Effector memory CD8-positive, alpha-beta T cell (primary cell): ENCODE results near the gene AFF2.

Experiments
- ATAC-seq: fragments of 150-1000 bp; cut with Tn5 transposase; replicated peaks from 2 replicates; pipeline ENCODE4 v1.10.0; 2021; ENCODE audit warnings: mild to moderate bottlenecking, moderate library complexity
- DNase-seq, 3 experiments: peaks; one replicate each; pipeline ENCODE4 v3.0.0; 2021
- H3K27ac Mint-ChIP-seq, 2 donors: one replicate each; pipeline ENCODE4 v1.8.0; 2022; ENCODE audit warnings: mild to moderate bottlenecking in 2 of 2, mixed read lengths in 2 of 2, moderate library complexity in 2 of 2
- H3K27me3 Mint-ChIP-seq, 2 donors: one replicate each; pipeline ENCODE4 v1.8.0; 2022; ENCODE audit warnings: mixed read lengths in 2 of 2
- H3K36me3 Mint-ChIP-seq: one replicate; pipeline ENCODE4 v1.8.0; 2022; ENCODE audit warnings: mild to moderate bottlenecking, moderate library complexity, mixed read lengths; ENCODE audit not compliant: insufficient read depth
- H3K4me1 Mint-ChIP-seq, 2 donors: one replicate each; pipeline ENCODE4 v1.8.0; 2022; ENCODE audit warnings: low read depth in 2 of 2, mixed read lengths in 2 of 2
- H3K4me3 Mint-ChIP-seq, 2 donors: one replicate each; pipeline ENCODE4 v1.8.0; 2022; ENCODE audit warnings: mild to moderate bottlenecking in 2 of 2, mixed read lengths in 2 of 2, moderate library complexity in 2 of 2
- H3K9me3 Mint-ChIP-seq, 2 donors: one replicate each; pipeline ENCODE4 v1.8.0; 2022; ENCODE audit warnings: mixed read lengths in 2 of 2

Gene AFF2

DNA sequence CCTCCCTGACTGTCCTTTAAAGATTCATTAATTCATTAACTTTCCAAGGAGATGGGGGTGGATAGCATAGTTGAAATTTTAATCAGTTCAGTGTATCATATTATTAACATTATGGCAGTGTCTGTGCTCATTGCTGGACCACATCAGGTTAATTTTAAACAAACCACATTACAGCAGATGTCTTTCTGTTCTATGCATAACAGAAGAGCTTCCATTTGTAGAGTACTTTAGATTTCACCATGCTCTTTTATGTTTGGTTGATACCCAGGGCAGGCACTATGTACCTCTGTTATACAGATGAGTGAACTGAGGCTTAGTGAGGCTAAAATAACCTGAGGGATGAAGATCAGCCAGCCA lies 41.1 kb downstream of the AFF2 start:
- H3K4me3 Mint-ChIP-seq, result no peak overlapping the region
- H3K4me1 Mint-ChIP-seq, result no peaks in the 10 kb centered on the region
- no peaks in the 10 kb centered on the region for H3K9me3 Mint-ChIP-seq
- H3K27ac Mint-ChIP-seq, result no peak overlapping the region
- DNase-seq (no peak), ATAC-seq (no peak)
- no peaks in the 10 kb centered on the region for H3K36me3 Mint-ChIP-seq
- no peaks in the 10 kb centered on the region for H3K27me3 Mint-ChIP-seq

DNA sequence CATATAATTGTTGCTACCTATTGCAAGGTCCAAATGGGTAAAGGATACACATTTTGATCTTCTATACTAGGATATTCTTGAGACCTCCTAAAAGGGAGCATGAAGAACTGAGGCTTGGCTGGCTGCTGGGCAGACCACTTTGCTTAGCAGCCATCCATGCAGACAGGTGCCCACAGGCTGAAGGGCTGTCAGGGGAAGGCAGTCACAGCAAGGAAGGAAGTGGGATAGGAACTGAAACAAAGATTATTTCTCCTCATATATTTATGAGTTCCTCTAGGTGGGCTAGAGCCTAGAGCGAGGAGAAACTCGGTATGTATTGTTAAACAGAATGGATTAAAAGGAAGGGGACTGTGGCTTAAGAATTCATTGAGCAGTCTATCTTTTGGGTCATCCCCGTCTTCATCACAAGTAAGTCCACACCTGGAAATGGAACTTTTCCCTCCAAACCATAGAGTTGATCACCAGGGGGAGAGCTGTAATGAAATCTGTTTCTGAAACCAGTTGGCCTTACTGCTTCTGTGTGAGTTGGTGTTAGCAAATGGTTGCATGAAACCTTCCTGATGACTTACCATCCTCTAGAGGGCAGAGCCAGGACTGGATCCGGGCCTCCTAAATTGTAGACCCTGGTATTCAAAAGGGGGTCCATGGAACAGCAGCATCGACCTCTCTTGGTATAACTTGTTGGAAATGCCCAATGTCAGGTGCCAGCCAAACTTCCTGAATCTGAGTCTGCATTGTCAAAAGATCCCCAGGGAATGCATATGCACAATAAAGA lies 42.3 kb downstream of the AFF2 start:
- no peaks in the 10 kb centered on the region for H3K4me1 Mint-ChIP-seq
- DNase-seq (no peak), ATAC-seq (no peak)
- no peaks in the 10 kb centered on the region for H3K9me3 Mint-ChIP-seq
- no peak overlapping the region for H3K27ac Mint-ChIP-seq
- no peaks in the 10 kb centered on the region for H3K36me3 Mint-ChIP-seq
- no peaks in the 10 kb centered on the region for H3K27me3 Mint-ChIP-seq
- no peak overlapping the region for H3K4me3 Mint-ChIP-seq

DNA sequence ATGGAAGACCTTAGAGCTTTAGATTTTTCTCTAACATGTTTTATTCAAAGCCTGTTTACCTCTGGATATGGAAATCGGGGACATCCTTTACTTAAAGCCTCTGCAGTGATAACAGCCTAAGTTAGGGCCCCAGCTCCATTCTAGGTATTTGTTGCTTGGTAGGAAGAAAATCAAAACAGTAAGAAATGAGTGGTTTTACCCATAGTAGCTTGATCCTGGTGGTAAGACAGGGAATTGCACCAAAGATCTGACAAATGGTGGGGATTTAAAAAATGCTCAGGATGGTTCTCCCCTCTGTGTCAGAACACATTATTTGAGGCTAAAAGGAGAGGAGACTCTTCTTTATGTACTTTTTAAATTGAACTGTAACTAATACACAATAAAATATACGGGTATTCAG lies 52.4 kb downstream of the AFF2 start:
- no peak overlapping the region for H3K27ac Mint-ChIP-seq
- ATAC-seq (no peak), DNase-seq (no peak)
- H3K36me3 Mint-ChIP-seq, result no peaks in the 10 kb centered on the region
- H3K4me3 Mint-ChIP-seq, result no peak overlapping the region
- no peaks in the 10 kb centered on the region for H3K27me3 Mint-ChIP-seq
- H3K9me3 Mint-ChIP-seq, result no peaks in the 10 kb centered on the region
- H3K4me1 Mint-ChIP-seq, result no peaks in the 10 kb centered on the region

DNA sequence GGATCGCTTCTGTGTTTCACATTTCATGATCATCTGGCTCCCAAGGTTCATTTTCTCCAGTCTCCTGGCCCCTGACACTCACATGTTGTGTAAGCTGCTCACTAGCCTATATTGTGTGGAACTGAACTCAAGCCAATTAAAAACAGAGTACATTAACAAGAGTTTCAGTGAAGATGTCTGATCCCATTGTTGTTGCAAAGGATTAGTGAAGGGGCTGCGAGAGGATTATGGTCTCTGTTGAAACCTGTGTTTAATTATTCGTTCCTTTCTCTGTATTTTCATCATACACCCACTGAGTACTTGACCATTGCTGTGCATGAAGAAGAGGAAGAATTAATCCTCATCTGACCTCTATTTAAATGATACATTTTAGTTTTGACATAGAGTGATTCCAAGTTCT lies 54.7 kb downstream of the AFF2 start:
- ATAC-seq, result no peak
- no peak for DNase-seq
- no peak overlapping the region for H3K27ac Mint-ChIP-seq
- H3K36me3 Mint-ChIP-seq, result no peaks in the 10 kb centered on the region
- no peaks in the 10 kb centered on the region for H3K9me3 Mint-ChIP-seq
- no peaks in the 10 kb centered on the region for H3K27me3 Mint-ChIP-seq
- H3K4me3 Mint-ChIP-seq, result no peak overlapping the region
- H3K4me1 Mint-ChIP-seq, result no peaks in the 10 kb centered on the region

DNA sequence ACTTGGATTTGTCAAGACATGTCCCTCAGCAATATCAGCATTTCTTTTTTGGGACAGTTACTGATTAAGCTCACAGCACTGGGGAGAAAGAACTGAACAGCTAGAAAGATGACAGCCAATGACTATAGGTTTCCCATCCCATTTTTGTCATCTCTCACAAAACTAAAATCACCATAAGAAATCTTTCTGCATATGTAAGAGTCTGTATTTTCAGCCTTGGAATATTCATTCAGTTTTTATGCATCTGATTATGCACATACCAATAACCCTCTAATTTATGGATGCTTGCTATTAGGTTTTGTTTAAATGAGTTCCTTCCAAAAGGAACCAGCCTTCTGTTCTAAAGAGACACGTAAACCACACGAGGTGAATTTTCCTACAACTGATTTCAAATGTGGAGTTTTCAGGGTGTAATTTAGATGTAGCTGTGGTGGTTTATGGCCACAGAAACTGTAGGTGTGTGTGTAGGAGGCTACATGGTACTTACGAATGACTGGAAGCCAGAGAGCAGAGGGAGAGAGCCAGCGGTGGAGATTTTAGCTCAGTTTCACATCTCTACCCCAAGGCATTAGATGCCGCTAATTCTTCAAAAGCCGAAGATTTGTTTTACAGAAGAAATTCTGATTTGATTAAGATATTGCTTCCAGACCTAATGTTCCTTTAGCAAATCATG lies 55.3 kb downstream of the AFF2 start:
- no peaks in the 10 kb centered on the region for H3K9me3 Mint-ChIP-seq
- H3K4me3 Mint-ChIP-seq, result no peak overlapping the region
- H3K4me1 Mint-ChIP-seq, result no peaks in the 10 kb centered on the region
- no peak overlapping the region for H3K27ac Mint-ChIP-seq
- no peak for DNase-seq
- no peaks in the 10 kb centered on the region for H3K27me3 Mint-ChIP-seq
- ATAC-seq, result no peak
- H3K36me3 Mint-ChIP-seq, result no peaks in the 10 kb centered on the region

DNA sequence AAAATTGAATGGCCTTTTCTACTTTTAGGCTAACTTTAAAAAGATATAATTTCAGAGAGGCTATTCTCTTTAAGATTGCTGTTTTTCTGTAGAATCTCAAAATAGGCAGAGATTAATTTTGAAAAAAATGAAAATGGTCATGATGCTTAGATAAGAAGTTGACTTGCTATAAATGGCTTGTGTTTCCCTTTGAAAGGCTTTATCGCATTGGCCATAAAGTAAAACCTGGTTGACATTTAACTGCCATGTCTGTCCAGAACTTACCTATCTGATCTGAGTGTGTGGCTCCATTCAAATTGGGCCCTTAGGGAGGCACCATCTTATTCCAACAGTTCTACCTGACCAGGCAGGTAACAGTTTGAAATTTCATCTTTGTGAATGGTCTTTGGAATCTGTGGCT lies 56.1 kb downstream of the AFF2 start:
- H3K9me3 Mint-ChIP-seq, result no peaks in the 10 kb centered on the region
- H3K4me3 Mint-ChIP-seq, result no peak overlapping the region
- ATAC-seq (no peak), DNase-seq (no peak)
- H3K27ac Mint-ChIP-seq, result no peak overlapping the region
- H3K27me3 Mint-ChIP-seq, result no peaks in the 10 kb centered on the region
- H3K4me1 Mint-ChIP-seq, result no peaks in the 10 kb centered on the region
- no peaks in the 10 kb centered on the region for H3K36me3 Mint-ChIP-seq

DNA sequence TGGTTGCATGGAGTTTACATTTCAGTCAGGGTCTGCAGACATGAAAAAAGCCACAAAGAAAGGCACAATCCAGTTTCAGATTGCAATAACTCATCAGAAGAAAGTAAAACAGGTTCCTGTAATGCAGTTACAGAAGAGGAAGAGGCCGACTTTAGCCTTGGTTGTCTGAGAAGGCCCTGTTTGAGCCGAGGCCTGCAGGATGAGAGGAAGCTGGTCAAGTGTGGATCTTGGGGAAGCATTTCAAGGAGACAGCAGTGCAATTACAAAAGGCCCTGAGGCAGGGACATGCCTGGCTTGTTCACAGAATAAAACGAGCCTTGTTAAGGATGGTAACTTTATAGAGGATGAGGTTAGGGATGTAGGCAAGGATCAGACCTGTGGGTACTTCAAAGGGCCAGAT lies 62.4 kb downstream of the AFF2 start:
- H3K4me1 Mint-ChIP-seq, result no peaks in the 10 kb centered on the region

DNA sequence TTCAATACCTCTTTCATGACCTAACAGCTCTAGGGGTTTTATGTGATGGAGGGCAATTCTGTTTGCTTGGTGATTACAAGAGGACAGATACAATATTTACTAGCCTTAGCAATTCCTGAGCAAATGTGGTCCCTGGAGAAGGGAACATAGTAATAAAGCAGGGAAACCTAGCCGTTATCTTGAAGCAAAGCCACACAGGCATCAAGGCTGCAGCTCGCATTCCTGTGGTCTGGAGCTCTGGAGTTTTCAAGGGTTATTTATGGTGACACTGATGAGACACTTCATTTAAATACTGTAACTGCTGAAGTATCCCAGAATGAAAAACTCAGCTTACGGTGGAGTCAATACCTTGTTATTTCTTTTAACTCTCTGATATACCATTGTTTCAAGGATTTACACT lies 66.8 kb downstream of the AFF2 start:
- no peak overlapping the region for H3K4me3 Mint-ChIP-seq
- H3K36me3 Mint-ChIP-seq, result no peaks in the 10 kb centered on the region
- DNase-seq, result no peak
- H3K27me3 Mint-ChIP-seq, result no peaks in the 10 kb centered on the region
- H3K27ac Mint-ChIP-seq, result no peak overlapping the region
- no peak for ATAC-seq
- no peaks in the 10 kb centered on the region for H3K4me1 Mint-ChIP-seq
- H3K9me3 Mint-ChIP-seq, result no peaks in the 10 kb centered on the region

More for the DNA sequence above, 62.4 kb downstream of the AFF2 start:
- ATAC-seq, result no peak
- Mint-ChIP-seq H3K27me3 (no peaks in the 10 kb centered on the region), H3K9me3 (no peaks in the 10 kb centered on the region), H3K27ac (no peak overlapping the region), H3K36me3 (no peaks in the 10 kb centered on the region), H3K4me3 (no peak overlapping the region)
- DNase-seq, result no peak

DNA sequence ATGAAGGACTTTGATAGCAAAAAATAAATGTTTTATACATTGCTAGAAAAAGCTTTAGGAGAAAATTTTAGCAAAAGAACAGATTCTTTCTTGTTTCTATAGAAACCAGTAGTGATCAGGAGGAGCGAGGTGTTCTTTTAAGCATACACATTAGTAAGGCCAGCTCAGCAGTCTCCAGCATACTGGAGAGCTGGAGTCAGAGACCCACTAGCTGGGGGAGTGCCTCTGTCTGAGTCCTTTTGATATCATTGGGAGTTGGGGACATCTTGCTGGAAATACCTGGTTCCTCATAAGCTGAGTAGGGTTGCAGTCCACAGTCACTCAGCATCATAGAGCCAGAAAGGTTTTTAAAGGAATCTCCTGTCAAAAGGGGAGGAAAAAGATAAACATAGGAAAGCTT lies 67.4 kb downstream of the AFF2 start:
- Mint-ChIP-seq H3K27ac (no peak overlapping the region), H3K4me3 (no peak overlapping the region), H3K27me3 (no peaks in the 10 kb centered on the region), H3K9me3 (no peaks in the 10 kb centered on the region), H3K4me1 (no peaks in the 10 kb centered on the region), H3K36me3 (no peaks in the 10 kb centered on the region)
- DNase-seq (no peak), ATAC-seq (no peak)

DNA sequence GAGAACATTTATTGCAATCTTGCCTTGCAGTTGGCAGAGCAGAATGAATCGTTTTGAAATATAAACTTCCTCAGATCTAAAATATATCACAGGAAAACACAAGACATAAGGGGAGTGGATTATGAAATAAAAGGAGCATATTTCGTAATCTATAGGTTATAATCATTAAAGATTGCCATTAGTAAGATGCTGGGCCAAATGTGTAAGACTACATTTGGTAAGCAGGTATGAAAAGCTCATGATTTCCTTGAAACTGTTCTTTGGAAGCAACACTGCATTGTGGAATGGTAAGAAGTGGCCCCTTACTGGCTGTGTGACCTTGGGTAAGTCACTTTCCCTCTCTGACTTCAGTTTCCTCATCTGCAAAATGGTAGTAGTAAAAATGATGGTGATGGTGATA lies 68.3 kb downstream of the AFF2 start:
- H3K9me3 Mint-ChIP-seq, result no peaks in the 10 kb centered on the region
- H3K4me3 Mint-ChIP-seq, result no peak overlapping the region
- no peaks in the 10 kb centered on the region for H3K27me3 Mint-ChIP-seq
- no peak overlapping the region for H3K27ac Mint-ChIP-seq
- DNase-seq, result no peak
- no peak for ATAC-seq
- H3K36me3 Mint-ChIP-seq, result no peaks in the 10 kb centered on the region
- no peaks in the 10 kb centered on the region for H3K4me1 Mint-ChIP-seq

DNA sequence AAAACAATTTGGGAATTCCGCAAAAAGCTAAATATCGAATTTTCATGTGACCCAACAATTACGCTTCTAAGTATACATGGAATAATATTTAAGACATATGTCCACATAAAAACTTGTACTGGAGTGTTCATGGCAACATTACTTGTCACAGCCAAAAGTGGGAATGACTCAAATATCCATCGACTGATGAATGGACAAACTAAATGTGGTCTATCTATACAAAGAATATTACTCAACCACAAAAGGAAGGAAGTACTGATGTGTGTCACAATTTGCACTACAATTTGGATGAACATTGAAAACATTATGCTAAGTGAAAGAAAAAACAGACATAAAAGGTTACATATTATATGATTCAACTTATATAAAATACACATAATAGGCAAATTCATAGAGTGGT lies 71.9 kb downstream of the AFF2 start:
- Mint-ChIP-seq H3K9me3 (no peaks in the 10 kb centered on the region), H3K27ac (no peak overlapping the region)
- no peak for DNase-seq

DNA sequence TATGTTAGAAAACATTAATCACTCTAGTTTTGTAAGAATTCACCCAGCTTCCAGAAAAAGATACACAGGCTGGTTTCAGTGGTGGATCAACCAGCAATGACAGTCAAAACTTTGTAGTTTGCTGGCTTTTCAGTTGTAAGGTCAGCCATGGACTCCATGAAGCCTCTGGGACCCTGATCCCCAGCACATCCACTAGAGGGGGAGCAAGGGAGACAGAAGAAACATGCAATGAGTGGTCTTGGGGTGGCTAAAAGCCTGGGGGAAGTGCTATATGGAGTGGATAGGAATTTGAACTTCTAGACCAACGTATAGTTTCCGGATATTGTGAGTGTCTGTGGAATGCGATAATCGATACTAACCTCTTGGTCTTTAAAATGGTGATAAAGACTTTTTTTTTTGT lies 72.7 kb downstream of the AFF2 start:
- Mint-ChIP-seq H3K27me3 (peaks cover 0 to 5% of the 10 kb centered on the region in 2 donors), H3K36me3 (no peaks in the 10 kb centered on the region), H3K9me3 (no peaks in the 10 kb centered on the region), H3K27ac (no peak overlapping the region), H3K4me3 (no peak overlapping the region), H3K4me1 (no peaks in the 10 kb centered on the region)
- ATAC-seq, result no peak
- DNase-seq, result no peak

More for the DNA sequence above, 71.9 kb downstream of the AFF2 start:
- no peak overlapping the region for H3K4me3 Mint-ChIP-seq
- H3K4me1 Mint-ChIP-seq, result no peaks in the 10 kb centered on the region
- H3K27me3 Mint-ChIP-seq, result no peaks in the 10 kb centered on the region
- ATAC-seq, result no peak
- H3K36me3 Mint-ChIP-seq, result no peaks in the 10 kb centered on the region

DNA sequence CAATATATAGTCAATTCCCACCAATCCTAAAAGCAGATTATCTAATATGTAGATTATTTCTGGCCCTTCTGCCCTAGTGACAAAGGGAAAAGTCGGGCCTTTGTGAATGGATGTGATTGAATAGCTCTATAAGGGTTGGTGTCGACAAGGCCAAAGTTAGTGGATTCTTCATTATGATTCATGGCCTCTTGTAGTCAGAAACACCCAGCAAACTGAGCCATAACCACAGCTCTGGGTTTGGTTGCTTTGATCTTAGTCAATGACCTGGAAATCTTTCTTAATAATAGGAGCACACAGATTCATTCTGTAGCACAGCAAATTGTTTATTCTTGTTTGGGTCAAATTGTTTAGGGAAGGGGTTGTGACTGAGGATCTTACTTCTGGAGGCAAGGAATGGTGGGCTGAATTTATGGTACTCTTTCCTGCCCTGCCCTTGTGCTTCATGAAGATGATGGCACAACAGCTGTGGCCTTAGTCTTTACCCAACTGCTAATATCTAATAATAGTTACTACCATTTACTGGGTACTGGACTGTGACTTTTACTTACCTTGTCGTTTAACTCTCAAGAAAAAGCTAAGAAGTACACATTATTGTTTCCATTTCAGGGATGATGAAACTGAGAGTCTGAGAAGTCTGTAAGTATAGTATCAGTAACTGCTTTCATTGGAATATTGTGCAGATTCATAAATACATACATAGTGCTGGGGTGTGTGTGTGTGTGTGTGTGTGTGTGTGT lies 74.0 kb downstream of the AFF2 start:
- Mint-ChIP-seq H3K27me3 (peaks cover 0 to 10% of the 10 kb centered on the region in 2 donors), H3K4me1 (no peaks in the 10 kb centered on the region), H3K27ac (no peak overlapping the region), H3K36me3 (no peaks in the 10 kb centered on the region), H3K4me3 (no peak overlapping the region), H3K9me3 (no peaks in the 10 kb centered on the region)
- no peak for DNase-seq
- ATAC-seq, result no peak

DNA sequence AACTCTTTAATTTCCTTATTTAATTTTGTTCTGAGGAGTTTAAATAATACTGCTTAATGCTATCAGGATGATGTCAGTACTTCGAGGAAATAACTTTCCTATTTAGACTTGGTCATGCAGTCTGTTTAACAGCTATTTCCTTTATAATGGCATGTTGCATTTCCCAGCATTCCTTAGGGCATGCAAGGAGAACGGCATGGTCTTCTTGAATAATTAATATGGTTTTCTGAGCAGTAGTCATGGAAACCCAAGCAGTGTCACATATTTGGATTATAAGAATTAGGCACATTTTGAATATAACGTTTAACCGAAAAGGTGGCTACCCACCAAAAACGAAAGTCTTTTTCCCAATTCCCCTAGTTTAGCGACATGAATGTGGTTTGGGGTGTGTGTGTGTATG lies 76.0 kb downstream of the AFF2 start:
- H3K36me3 Mint-ChIP-seq, result no peaks in the 10 kb centered on the region
- ATAC-seq, result no peak
- no peak overlapping the region for H3K4me3 Mint-ChIP-seq
- no peak overlapping the region for H3K27ac Mint-ChIP-seq
- no peaks in the 10 kb centered on the region for H3K4me1 Mint-ChIP-seq
- H3K9me3 Mint-ChIP-seq, result no peaks in the 10 kb centered on the region
- no peak for DNase-seq
- peaks cover 0 to 10% of the 10 kb centered on the region in 2 donors for H3K27me3 Mint-ChIP-seq
